Erythroblast (primary cell): ENCODE results near the gene KIF18B.

Experiments used
- GATA1 ChIP-seq: IDR thresholded peaks from 2 replicates; pipeline ENCODE4 v1.6.1; 2011; ENCODE audit warnings: low read depth, mild to moderate bottlenecking, control low read depth, low read length, moderate library complexity
- POLR2A ChIP-seq: IDR thresholded peaks from 2 replicates; pipeline ENCODE4 v1.6.1; 2011; ENCODE audit warnings: mild to moderate bottlenecking, low read length

GRCh38 chr17:44940768-44941167 is 6.8 kb downstream of the KIF18B start:
- TF ChIP-seq POLR2A (no peak), GATA1 (no peak)
